GM23338 (cell line): Measurements from ENCODE around the gene DHX30. TPM values are rescaled to one million over a fixed set of nuclear protein-coding genes. Genes with fewer than 3 reads are reported as not detected.
A peak's percentile ranks its signal among the peaks of the same experiment; 100 is the strongest.
"Not testable (repeated sequence)": the region's sequence is repeated elsewhere in the genome, so short reads cannot be mapped to it uniquely, and the experiment has no call there.

Experiments
- ATAC-seq: fragments of 200-7000 bp; cut with Tn5 transposase; 3 replicates; pipeline ENCODE4 v1.9.1; 2020
- DNase-seq: peaks from one replicate; pipeline ENCODE4 v3.0.0-alpha.2; 2015; ENCODE audit warnings: low spot score
- H2AFZ ChIP-seq: fragments of 200-600 bp; sonication (generic); 2 replicates; pipeline ENCODE4 v1.8.0; 2016; ENCODE audit warnings: antibody characterized with exemption, mild to moderate bottlenecking, moderate library complexity
- H3F3A ChIP-seq: fragments of 200-600 bp; sonication (generic); replicated peaks from 2 replicates; pipeline ENCODE4 v1.8.0; 2017; ENCODE audit warnings: antibody characterized with exemption, mixed run types, low read depth
- H3K27ac ChIP-seq: fragments of 200-600 bp; sonication (generic); 2 replicates; pipeline ENCODE4 v1.6.1; 2016; ENCODE audit warnings: low read depth
- H3K27me3 ChIP-seq: fragments of 200-600 bp; sonication (generic); 2 replicates; pipeline ENCODE4 v1.8.0; 2016; ENCODE audit warnings: mild to moderate bottlenecking, mixed run types, moderate library complexity; ENCODE audit not compliant: insufficient read depth
- H3K36me3 ChIP-seq: fragments of 200-600 bp; sonication (generic); 2 replicates; pipeline ENCODE4 v1.8.0; 2016; ENCODE audit warnings: mild to moderate bottlenecking; ENCODE audit not compliant: insufficient read depth
- H3K4me1 ChIP-seq: fragments of 200-600 bp; sonication (generic); 2 replicates; pipeline ENCODE4 v1.8.0; 2016; ENCODE audit warnings: mild to moderate bottlenecking, moderate library complexity; ENCODE audit not compliant: insufficient read depth
- H3K4me2 ChIP-seq: fragments of 200-600 bp; sonication (generic); 2 replicates; pipeline ENCODE4 v1.7.1; 2017; ENCODE audit warnings: mixed run types
- H3K4me3 ChIP-seq: fragments of 200-600 bp; sonication (generic); 2 replicates; pipeline ENCODE4 v1.6.1; 2016; ENCODE audit warnings: mixed run types
- H3K79me2 ChIP-seq: fragments of 200-600 bp; sonication (generic); replicated peaks from 2 replicates; pipeline ENCODE4 v1.8.0; 2017; ENCODE audit warnings: mild to moderate bottlenecking; ENCODE audit not compliant: insufficient read depth
- H3K9me2 ChIP-seq: fragments of 200-600 bp; sonication (generic); 2 replicates; pipeline ENCODE4 v1.8.0; 2017; ENCODE audit not compliant: insufficient read depth
- H4K20me1 ChIP-seq: fragments of 200-600 bp; sonication (generic); replicated peaks from 2 replicates; pipeline ENCODE4 v1.8.0; 2017; ENCODE audit warnings: mild to moderate bottlenecking; ENCODE audit not compliant: insufficient read depth
- H3K27ac Mint-ChIP-seq: 2 replicates; pipeline ENCODE4 v1.8.0; 2020; ENCODE audit warnings: inconsistent platforms, mild to moderate bottlenecking, moderate library complexity, mixed read lengths
- H3K27me3 Mint-ChIP-seq: 3 replicates; pipeline ENCODE4 v1.8.0; 2022; ENCODE audit warnings: low read depth, mild to moderate bottlenecking, moderate library complexity, mixed read lengths, inconsistent platforms; ENCODE audit not compliant: insufficient read depth, poor library complexity
- H3K36me3 Mint-ChIP-seq: 3 replicates; pipeline ENCODE4 v1.8.0; 2021; ENCODE audit warnings: low read depth, mild to moderate bottlenecking, inconsistent platforms, moderate library complexity, mixed read lengths
- H3K4me1 Mint-ChIP-seq: 3 replicates; pipeline ENCODE4 v1.8.0; 2020; ENCODE audit warnings: mild to moderate bottlenecking, inconsistent platforms, mixed read lengths
- H3K4me3 Mint-ChIP-seq: 3 replicates; pipeline ENCODE4 v1.8.0; 2021; ENCODE audit warnings: moderate library complexity, mild to moderate bottlenecking, inconsistent platforms, mixed read lengths
- H3K9me3 Mint-ChIP-seq: 3 replicates; pipeline ENCODE4 v1.8.0; 2020; ENCODE audit warnings: moderate library complexity, mild to moderate bottlenecking, inconsistent platforms, mixed read lengths
- CREB1 ChIP-seq: fragments of 250-450 bp; sonication (Bioruptor Pico); IDR thresholded peaks from 2 replicates; pipeline ENCODE4 v1.5.0; 2020; ENCODE audit warnings: low read depth, mild to moderate bottlenecking, moderate library complexity
- EZH2phosphoT487 ChIP-seq: fragments of 200-600 bp; sonication (generic); IDR thresholded peaks from one replicate; pipeline ENCODE4 v1.8.1; 2018; ENCODE audit warnings: antibody characterized with exemption; ENCODE audit not compliant: unreplicated experiment
- POLR2AphosphoS5 ChIP-seq: IDR thresholded peaks from 2 replicates; pipeline ENCODE4 v1.6.1; 2016; ENCODE audit warnings: antibody characterized with exemption, low read depth
- REST ChIP-seq: IDR thresholded peaks from one replicate; pipeline ENCODE4 v1.6.1; 2018; ENCODE audit warnings: antibody characterized with exemption; ENCODE audit not compliant: unreplicated experiment
- STAT1 ChIP-seq: IDR thresholded peaks from one replicate; pipeline ENCODE4 v1.6.1; 2016; ENCODE audit warnings: antibody characterized with exemption; ENCODE audit not compliant: unreplicated experiment
- ZNF331 ChIP-seq: fragments of 250-450 bp; sonication (Bioruptor Pico); IDR thresholded peaks from 2 replicates; pipeline ENCODE4 v1.5.0; 2020; ENCODE audit warnings: low read depth, mild to moderate bottlenecking, moderate library complexity
- ZNF462 ChIP-seq: fragments of 250-450 bp; sonication (Bioruptor Pico); IDR thresholded peaks from 2 replicates; pipeline ENCODE4 v1.5.0; 2020; ENCODE audit warnings: mild to moderate bottlenecking, moderate library complexity
- polyA plus RNA-seq: library from polyadenylated mRNA; unstranded; fragments of >200 nt; fragmentation: Nextera tagmentation; extraction: Ambion mirVana; gene quantifications from 2 replicates; pipeline ENCODE4 v1.2.1, GENCODE V29; 2016
- total RNA-seq: library from RNA; depleted of rRNA; stranded (reverse); fragments of >200 nt; shearing (Covaris generic); gene quantifications from 2 replicates; pipeline ENCODE4 v1.2.3, GENCODE V29; 2014

Gene DHX30
- total and polyA plus RNA-seq, 2 experiments from 2014 or later: 47.5 to 125 TPM

DNA sequence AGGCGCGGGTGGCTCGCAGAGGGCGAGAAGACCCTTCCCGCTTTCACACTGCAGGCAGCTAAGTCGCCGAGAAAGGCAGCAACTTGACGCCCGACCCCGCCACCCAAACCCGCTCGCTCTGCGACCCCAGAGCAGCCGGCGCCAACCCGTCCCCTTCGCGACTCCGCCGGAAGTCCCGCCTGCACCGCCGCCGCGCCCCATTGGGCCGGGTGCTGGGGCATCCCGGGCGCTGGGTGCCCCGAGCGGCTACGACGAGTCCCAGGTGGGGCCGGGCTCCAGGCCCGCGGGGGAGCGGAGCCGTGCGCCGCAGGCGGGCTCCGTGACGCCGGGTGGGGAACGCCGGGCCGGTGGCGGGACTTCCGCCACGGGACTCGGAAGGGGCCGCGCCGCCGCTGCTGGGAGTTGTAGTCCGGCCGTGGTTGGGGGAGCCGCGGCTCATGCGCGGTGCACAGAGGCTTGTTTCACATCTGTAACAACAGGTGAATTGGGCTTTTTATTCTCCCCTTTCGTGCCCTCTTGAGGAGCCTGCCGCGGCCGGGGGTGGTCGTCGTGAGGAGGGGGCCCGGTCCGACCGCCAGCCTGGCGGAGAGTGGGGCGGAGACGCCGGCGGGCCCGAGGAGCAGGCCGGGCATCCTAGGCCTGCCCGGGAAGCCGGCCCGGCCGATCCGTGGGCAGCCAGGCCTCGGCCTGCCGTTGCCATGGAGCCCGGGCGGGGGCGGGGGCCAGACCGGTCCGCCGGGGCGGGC is at the start of gene DHX30 (continued):
- TF ChIP-seq REST: no peak

- peaks cover 13% of the 10 kb centered on the region for H3F3A ChIP-seq
- H3K27ac Mint-ChIP-seq: no peak overlapping the region
- H3K4me3 Mint-ChIP-seq: no peak overlapping the region
- H3K9me2 ChIP-seq: no peaks in the 10 kb centered on the region
- peaks cover 100% of the 10 kb centered on the region for H3K79me2 ChIP-seq
- no peak overlapping the region for H3K4me2 ChIP-seq
- H3K4me1 Mint-ChIP-seq: no peaks in the 10 kb centered on the region
- H3K36me3 Mint-ChIP-seq: peaks cover 42% of the 10 kb centered on the region; the same call in 2 of the 3 replicates
- peak overlapping the region; percentile 70; the same call in 1 of the 2 replicates for H3K27ac ChIP-seq
- no peaks in the 10 kb centered on the region for H3K27me3 ChIP-seq
- ATAC-seq: no peak
- no peak overlapping the region for H3K4me3 ChIP-seq
- H3K36me3 ChIP-seq: peaks cover 11% of the 10 kb centered on the region
- H3K4me1 ChIP-seq: no peaks in the 10 kb centered on the region
- no peak for TF ChIP-seq ZNF331 (CRISPR knock-in tag)
- no peak for TF ChIP-seq STAT1
- TF ChIP-seq ZNF462 (CRISPR knock-in tag): no peak
- TF ChIP-seq CREB1: no peak
- TF ChIP-seq POLR2AphosphoS5: no peak
- no peak for TF ChIP-seq EZH2phosphoT487
- peaks cover 1% of the 10 kb centered on the region for H3K27me3 Mint-ChIP-seq
- H4K20me1 ChIP-seq: peaks cover 72% of the 10 kb centered on the region
- H3K9me3 Mint-ChIP-seq: no peaks in the 10 kb centered on the region
- no peak overlapping the region for H2AFZ ChIP-seq
- DNase-seq: no peak
Observed at GRCh38 chr3:47758261-47759025, 44.5 kb upstream of the DHX30 start.

GRCh38 chr3:47760207-47760606 is 42.7 kb upstream of the DHX30 start:
- H3K27me3 ChIP-seq, H2AFZ ChIP-seq, H3K9me3 Mint-ChIP-seq, H3K4me2 ChIP-seq, H3K4me1 Mint-ChIP-seq, H3K4me3 Mint-ChIP-seq, DNase-seq, ATAC-seq, H3K27me3 Mint-ChIP-seq, H3K27ac ChIP-seq, H3K4me3 ChIP-seq, H3K9me2 ChIP-seq, H3K4me1 ChIP-seq: not testable (repeated sequence)
- peak overlapping the region; percentile 84; the same call in 1 of the 2 replicates for H3K27ac Mint-ChIP-seq
- H3K36me3 Mint-ChIP-seq: peaks cover 49% of the 10 kb centered on the region; the same call in 2 of the 3 replicates
- Histone ChIP-seq H3K36me3 (peaks cover 19% of the 10 kb centered on the region), H3K79me2 (peaks cover 100% of the 10 kb centered on the region), H3F3A (peaks cover 17% of the 10 kb centered on the region), H4K20me1 (peaks cover 72% of the 10 kb centered on the region)
